ENCODE measurements around the gene ADGRB2. TPM values are rescaled to one million over a fixed set of nuclear protein-coding genes. Genes with fewer than 3 reads are reported as not detected.
A peak's percentile ranks its signal among the peaks of the same experiment; 100 is the strongest.

The ADGRB2 gene
- total RNA-seq, 6 experiments from 2014 or later: 0.06 TPM; not detected in 4

DNA sequence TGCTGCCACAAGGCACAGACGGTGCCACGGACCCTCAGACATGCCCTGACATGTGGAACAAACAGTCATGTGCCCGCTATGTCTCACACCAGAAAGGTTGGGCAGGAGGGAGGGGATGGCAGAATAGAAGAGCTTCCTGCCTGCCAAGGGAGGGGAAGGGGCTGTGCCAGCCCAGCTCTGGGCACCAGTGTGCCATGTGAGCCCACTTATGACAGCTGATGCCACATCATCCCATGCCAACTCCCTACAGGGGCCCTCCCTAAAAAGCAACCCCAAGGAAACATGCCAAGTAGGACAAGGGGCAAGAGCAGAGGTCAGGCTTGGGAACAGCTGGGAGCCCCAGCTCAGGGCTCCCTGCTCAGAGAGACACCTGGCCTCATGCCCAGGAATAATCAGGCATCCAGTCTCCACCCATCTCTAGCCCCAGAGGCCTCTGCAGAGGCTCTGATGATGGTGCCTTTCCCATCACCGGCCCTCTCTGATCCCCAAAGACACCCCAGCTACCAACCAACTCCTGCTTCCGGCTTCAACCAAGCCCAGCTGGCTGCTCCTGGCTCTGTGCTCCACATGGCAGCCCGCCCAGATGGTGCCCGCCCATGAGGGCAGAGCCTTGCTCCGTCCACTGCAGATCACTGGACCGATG, 10.3 kb downstream of the ADGRB2 start:
- TF ChIP-seq, protein P1, sequence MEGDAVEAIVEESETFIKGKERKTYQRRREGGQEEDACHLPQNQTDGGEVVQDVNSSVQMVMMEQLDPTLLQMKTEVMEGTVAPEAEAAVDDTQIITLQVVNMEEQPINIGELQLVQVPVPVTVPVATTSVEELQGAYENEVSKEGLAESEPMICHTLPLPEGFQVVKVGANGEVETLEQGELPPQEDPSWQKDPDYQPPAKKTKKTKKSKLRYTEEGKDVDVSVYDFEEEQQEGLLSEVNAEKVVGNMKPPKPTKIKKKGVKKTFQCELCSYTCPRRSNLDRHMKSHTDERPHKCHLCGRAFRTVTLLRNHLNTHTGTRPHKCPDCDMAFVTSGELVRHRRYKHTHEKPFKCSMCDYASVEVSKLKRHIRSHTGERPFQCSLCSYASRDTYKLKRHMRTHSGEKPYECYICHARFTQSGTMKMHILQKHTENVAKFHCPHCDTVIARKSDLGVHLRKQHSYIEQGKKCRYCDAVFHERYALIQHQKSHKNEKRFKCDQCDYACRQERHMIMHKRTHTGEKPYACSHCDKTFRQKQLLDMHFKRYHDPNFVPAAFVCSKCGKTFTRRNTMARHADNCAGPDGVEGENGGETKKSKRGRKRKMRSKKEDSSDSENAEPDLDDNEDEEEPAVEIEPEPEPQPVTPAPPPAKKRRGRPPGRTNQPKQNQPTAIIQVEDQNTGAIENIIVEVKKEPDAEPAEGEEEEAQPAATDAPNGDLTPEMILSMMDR (IDR thresholded peaks at IDR 0.05): no peak
- TF ChIP-seq POLR2A (IDR thresholded peaks at IDR 0.05): no peak
- Histone ChIP-seq H3K27ac (no peak overlapping the region), H3K4me3 (no peak overlapping the region), H3K9me3 (no peaks in the 10 kb centered on the region), H3K36me3 (no peaks in the 10 kb centered on the region), H3K4me1 (peaks cover 0 to 16% (median 6%) of the 10 kb centered on the region in 4 donors), H3K27me3 (no peaks in the 10 kb centered on the region)
- WGBS (ENCODE audit: insufficient coverage, low coverage, low lambda C conversion rate, missing lambda C conversion rate): 20% methylated on average over 7 of the region's 9 CpGs
- intact Hi-C loops (cut with DNase I): no loop called here
- ATAC-seq (peak; percentile 84 to 93 (median 90)), DNase-seq (peak; percentile 68 to 80 (median 78))

DNA sequence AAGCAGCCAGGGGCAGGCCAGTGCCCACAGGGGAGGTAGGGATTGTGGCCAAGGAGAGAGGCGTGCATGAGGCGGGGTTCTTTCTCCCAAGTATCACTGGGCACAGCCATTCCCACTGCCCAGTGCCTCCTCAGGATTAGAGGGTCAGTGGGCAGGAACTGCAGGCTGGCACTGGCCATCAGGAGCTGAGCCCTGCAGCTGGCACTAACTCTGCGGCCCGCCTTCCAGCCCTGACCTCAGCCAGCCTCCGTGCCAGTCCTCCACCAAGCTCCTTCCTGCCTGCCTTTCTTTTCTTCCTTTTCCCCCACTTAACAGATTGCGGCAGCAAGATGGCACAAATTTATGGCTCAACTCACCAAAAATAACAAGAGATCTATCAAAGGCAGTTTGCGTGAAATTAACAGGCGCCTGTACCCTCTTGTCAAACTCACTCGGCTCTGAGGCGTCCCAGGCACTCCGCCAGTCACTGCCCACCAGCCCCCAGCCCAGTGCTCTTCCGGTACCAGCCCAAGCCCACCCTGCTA, 11.1 kb downstream of the ADGRB2 start:
- WGBS (ENCODE audit: insufficient coverage, low coverage, low lambda C conversion rate, missing lambda C conversion rate): 63% methylated on average over 7 of the region's 12 CpGs
- Histone ChIP-seq H3K36me3 (no peaks in the 10 kb centered on the region), H3K27me3 (no peaks in the 10 kb centered on the region), H3K4me1 (peaks cover 0 to 16% (median 6%) of the 10 kb centered on the region in 4 donors), H3K27ac (no peak overlapping the region), H3K4me3 (no peak overlapping the region), H3K9me3 (no peaks in the 10 kb centered on the region)
- TF ChIP-seq, protein P1 (IDR thresholded peaks at IDR 0.05): no peak
- TF ChIP-seq POLR2A (IDR thresholded peaks at IDR 0.05): no peak
- intact Hi-C loops (cut with DNase I): no loop called here
- DNase-seq (no peak), ATAC-seq (no peak)

DNA sequence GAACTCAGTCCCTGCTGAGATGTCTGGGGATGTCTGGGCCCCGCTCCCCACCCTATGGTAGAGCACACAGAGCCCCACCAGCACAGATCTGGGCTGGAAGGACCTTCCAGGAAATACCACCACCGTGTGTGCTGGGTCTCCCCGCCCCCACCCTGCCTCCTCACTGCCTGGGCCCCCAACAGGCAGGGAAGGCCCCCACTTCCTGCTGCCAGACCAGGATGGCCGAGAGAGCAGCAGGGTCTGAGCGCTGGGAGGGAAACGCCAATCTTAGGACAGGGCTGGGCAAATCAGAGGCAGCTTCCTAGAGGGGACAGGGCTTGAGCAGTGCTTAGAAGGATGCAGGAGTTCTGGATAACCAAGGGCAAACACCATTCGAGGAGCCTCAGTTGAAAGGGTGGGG, 11.9 kb downstream of the ADGRB2 start:
- WGBS (ENCODE audit: insufficient coverage, low coverage, low lambda C conversion rate, missing lambda C conversion rate): 33% methylated on average over 2 of the region's 7 CpGs
- no peaks in the 10 kb centered on the region for H3K27me3 ChIP-seq
- TF ChIP-seq, protein P1 (IDR thresholded peaks at IDR 0.05): no peak
- no peak for TF ChIP-seq POLR2A (IDR thresholded peaks at IDR 0.05)
- no peak overlapping the region for H3K4me3 ChIP-seq
- no peaks in the 10 kb centered on the region for H3K9me3 ChIP-seq
- no peak for DNase-seq
- ATAC-seq: no peak
- H3K27ac ChIP-seq: no peak overlapping the region
- H3K36me3 ChIP-seq: no peaks in the 10 kb centered on the region
- peaks cover 0 to 16% (median 6%) of the 10 kb centered on the region in 4 donors for H3K4me1 ChIP-seq
- intact Hi-C loops (cut with DNase I): no loop called here

DNA sequence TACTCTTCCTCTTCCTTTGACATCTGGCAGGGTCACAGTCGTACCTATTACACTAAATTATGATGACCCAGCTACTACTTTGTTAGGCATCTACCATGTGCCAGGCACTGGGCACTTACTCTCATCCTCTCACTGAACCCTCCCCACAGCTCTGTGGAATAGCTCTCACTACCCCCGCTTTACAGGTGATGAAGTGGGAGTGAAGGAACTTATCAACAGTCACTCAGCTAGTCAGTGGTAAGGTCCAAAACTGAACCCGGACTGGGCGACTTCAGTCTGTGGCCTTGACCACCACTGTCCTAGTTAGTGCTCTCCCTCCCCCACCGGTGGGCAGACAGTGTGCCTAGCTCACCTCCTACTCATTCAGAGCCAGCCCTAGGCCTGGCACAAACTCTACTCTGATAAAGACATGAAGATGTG, 12.3 kb downstream of the ADGRB2 start:
- H3K9me3 ChIP-seq: no peaks in the 10 kb centered on the region
- H3K4me1 ChIP-seq: peaks cover 0 to 16% (median 6%) of the 10 kb centered on the region in 4 donors
- H3K4me3 ChIP-seq: no peak overlapping the region
- no peaks in the 10 kb centered on the region for H3K36me3 ChIP-seq
- H3K27ac ChIP-seq: no peak overlapping the region
- 64% methylated on average over 3 of the region's 5 CpGs for WGBS (ENCODE audit: insufficient coverage, low coverage, low lambda C conversion rate, missing lambda C conversion rate)
- no peaks in the 10 kb centered on the region for H3K27me3 ChIP-seq
- ATAC-seq (no peak), DNase-seq (no peak)
- intact Hi-C loops (cut with DNase I): no loop called here
- TF ChIP-seq, protein P1 (IDR thresholded peaks at IDR 0.05): no peak
- TF ChIP-seq POLR2A (IDR thresholded peaks at IDR 0.05): no peak
